NCI-H524 treated with DMSO at 0.1 percent for 48 hours (cell line): ENCODE measurements around the gene CPHXL2.
A peak's percentile ranks its signal among the peaks of the same experiment; 100 is the strongest.

Experiments
- DNase-seq: peaks from one replicate; lab custom pipeline; 2025; lab: John Stamatoyannopoulos, UW

Gene CPHXL2

GRCh38 chr16:75676909-75677308, at the start of gene CPHXL2:
Gene CPHXL2 (minus strand): TSS chr16:75677009. CDS start chr16:75676999, 10 bp downstream.
- no peak for DNase-seq

GRCh38 chr16:75726390-75726789, 49.6 kb upstream of the CPHXL2 start, which contains the start of gene CPHXL:
Gene CPHXL (minus strand): TSS chr16:75726490. CDS start chr16:75726442, 48 bp downstream.
- peak; percentile 25 for DNase-seq

- DNase-seq: no peak
These were observed 41.6 kb upstream of the CPHXL2 start for GRCh38 chr16:75718452-75718851.

GRCh38 chr16:75714661-75715060, 37.9 kb upstream of the CPHXL2 start:
- DNase-seq: no peak

GRCh38 chr16:75710344-75710743, 33.5 kb upstream of the CPHXL2 start:
- DNase-seq: no peak

- no peak for DNase-seq
These were observed 26.5 kb upstream of the CPHXL2 start for GRCh38 chr16:75703306-75703705.

- DNase-seq: no peak
These were observed 25.4 kb upstream of the CPHXL2 start for GRCh38 chr16:75702242-75702641.

- DNase-seq: peak; percentile 35
These were observed 24.6 kb upstream of the CPHXL2 start, which contains the start of gene DUXB for GRCh38 chr16:75701361-75701760. Gene DUXB (minus strand): TSS chr16:75701461. CDS start chr16:75701418, 43 bp downstream.

GRCh38 chr16:75697571-75697970, 20.8 kb upstream of the CPHXL2 start:
- no peak for DNase-seq

GRCh38 chr16:75695708-75696107, 18.9 kb upstream of the CPHXL2 start:
- no peak for DNase-seq

GRCh38 chr16:75687361-75687760, 10.6 kb upstream of the CPHXL2 start:
- no peak for DNase-seq

GRCh38 chr16:75682308-75682707, 5.5 kb upstream of the CPHXL2 start:
- no peak for DNase-seq

GRCh38 chr16:75679366-75679765, 2.6 kb upstream of the CPHXL2 start:
- no peak for DNase-seq

- DNase-seq: no peak
These were observed 9.3 kb downstream of the CPHXL2 start for GRCh38 chr16:75667503-75667902.

GRCh38 chr16:75660726-75661302, 16.0 kb downstream of the CPHXL2 start:
- DNase-seq: no peak

- DNase-seq: no peak
These were observed 16.5 kb downstream of the CPHXL2 start for GRCh38 chr16:75660321-75660720.

GRCh38 chr16:75658175-75658574, 18.6 kb downstream of the CPHXL2 start:
- DNase-seq: no peak

GRCh38 chr16:75653922-75654321, 22.9 kb downstream of the CPHXL2 start:
- DNase-seq: no peak

GRCh38 chr16:75648265-75649076, 28.3 kb downstream of the CPHXL2 start:
- DNase-seq: peak; percentile 50

- peak; percentile 81 for DNase-seq
These were observed 29.1 kb downstream of the CPHXL2 start, which contains the start of the genes KARS1 and TERF2IP for GRCh38 chr16:75647492-75648264. Gene KARS1 (minus strand): TSS chr16:75647665. CDS start chr16:75647639, 26 bp downstream. Gene TERF2IP (plus strand): TSS chr16:75647773. CDS start chr16:75647883, 110 bp downstream.

- no peak for DNase-seq
These were observed 29.7 kb downstream of the CPHXL2 start for GRCh38 chr16:75647112-75647491.

GRCh38 chr16:75644240-75645012, 32.4 kb downstream of the CPHXL2 start:
- no peak for DNase-seq
